GM12874 (cell line): ENCODE measurements around the gene COX6B2.

Experiments
- TF ChIP-seq, protein P1 (sequence below): IDR thresholded peaks from 2 replicates; pipeline ENCODE4 v1.5.1; 2011; ENCODE audit warnings: low read depth, mild to moderate bottlenecking, control low read depth, low read length, moderate library complexity; ENCODE audit not compliant: insufficient read depth

The COX6B2 gene

DNA sequence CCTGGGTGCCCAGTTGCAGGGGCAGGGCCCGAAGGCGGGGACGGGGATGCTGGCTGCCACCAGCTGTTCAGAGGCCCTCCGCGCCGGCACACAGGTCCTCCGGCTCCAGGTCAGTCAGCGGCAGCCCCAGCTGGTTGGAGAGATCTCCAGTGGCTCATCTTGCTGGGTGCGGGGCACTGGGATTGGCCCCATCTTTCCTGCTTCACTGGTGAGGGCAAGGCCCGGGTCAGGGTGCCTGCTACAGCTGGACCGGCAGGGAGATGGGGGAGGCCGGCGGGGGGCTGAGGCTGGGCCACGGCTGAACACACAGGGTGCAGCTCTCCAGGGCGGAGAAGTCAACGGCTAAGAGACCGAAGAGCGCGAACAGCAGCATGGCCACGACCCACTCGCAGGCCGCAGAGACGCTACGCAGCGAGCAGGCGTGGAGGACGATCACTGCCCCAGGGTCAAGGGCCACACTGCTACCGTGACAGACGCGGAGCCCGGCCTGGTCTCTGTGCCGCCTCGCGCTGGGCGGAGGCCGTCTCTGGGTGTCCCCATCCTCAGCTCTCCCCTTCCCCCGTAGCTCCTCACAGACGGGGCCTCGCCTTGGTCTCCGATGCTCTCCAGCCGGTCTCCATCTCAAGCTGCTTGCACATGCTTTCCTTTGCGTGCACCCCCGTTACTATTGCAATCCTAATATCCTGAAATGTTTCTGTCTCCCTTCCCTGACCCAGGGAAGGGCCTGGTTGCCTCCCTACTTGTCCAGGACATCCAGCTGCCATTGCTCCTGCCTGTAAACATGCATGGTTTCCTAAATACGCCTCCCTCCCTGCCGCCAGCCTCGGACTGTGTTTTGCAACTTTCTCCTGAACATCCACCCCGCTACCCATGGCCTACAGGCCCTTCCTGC lies 41.7 kb downstream of the COX6B2 start:
- TF ChIP-seq, protein P1, sequence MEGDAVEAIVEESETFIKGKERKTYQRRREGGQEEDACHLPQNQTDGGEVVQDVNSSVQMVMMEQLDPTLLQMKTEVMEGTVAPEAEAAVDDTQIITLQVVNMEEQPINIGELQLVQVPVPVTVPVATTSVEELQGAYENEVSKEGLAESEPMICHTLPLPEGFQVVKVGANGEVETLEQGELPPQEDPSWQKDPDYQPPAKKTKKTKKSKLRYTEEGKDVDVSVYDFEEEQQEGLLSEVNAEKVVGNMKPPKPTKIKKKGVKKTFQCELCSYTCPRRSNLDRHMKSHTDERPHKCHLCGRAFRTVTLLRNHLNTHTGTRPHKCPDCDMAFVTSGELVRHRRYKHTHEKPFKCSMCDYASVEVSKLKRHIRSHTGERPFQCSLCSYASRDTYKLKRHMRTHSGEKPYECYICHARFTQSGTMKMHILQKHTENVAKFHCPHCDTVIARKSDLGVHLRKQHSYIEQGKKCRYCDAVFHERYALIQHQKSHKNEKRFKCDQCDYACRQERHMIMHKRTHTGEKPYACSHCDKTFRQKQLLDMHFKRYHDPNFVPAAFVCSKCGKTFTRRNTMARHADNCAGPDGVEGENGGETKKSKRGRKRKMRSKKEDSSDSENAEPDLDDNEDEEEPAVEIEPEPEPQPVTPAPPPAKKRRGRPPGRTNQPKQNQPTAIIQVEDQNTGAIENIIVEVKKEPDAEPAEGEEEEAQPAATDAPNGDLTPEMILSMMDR, result no peak

DNA sequence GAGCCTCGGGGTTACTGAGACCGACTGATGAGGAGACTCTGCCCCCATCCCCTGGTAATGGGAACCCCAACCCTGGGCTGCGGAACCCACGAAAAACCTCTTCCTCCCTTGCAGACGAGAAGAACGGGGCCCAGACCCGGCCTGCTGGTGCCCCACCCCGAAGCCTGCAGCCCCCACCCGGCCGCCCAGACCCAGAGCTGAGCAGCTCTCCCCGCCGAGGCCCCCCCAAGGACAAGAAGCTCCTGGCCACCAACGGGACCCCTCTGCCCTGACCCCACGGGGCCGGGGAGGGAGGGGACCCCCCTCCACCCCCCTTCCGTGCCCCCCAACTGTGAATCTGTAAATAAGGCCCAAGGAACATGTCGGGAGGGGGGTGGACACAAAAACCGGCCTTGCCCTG lies 42.7 kb downstream of the COX6B2 start:
- TF ChIP-seq, protein P1, result no peak

DNA sequence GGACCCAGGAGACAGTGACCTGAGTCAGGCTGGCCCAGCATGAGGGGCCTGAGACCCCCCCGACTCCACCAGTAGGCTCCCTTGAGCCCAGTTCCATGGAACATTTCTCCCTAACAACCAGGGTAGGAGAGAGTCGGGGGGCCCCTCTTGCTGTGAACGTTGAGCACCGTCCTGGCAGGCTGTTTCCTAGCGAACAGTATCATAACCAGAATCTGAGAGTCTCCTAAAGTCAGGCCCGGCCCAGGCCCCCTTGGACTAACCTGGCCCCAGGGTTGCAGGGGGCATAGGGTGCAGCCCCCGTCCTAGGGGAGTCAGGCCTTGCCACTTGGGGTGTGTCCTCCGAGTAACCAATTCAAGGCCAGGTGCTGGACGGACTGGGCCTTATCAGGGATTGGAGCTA lies 43.1 kb downstream of the COX6B2 start:
- TF ChIP-seq, protein P1, result no peak

DNA sequence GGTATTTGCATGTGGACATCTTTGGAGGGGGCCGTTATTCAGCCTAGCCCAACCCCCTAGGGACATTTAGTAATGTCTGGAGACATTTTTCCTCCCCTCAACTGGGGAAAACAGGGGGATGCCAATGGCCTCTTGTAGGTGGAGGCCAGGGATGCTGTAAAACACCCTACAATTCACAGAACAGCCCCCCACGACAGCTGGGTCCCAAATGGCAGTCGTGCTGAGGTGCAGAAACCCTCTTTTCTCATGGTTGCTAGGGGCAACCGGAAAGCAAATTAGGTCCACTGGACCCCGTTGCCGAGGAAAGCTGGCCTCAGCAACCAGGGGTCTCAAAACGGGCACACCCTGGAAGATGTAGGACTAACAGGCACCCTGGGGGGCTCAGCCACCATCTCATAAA lies 44.0 kb downstream of the COX6B2 start:
- TF ChIP-seq, protein P1, result no peak

DNA sequence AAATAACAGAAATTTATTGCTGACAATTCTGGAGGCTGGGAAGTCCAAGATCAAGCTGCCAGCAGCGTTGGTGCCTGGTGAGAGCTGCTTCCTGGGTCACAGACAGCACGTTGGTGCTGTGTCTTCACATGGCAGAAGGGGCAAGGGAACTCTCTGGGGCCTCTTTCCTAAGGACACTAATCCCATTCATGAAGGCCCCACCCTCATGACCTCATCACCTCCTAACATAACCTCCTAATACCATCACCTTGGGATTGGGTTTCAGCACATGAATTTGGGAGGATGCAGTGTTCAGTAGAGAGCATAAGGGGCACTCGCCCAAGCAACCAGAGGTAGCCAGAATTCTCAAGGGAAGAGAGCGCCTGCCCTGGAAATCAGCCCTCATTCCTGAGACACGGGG lies 45.1 kb downstream of the COX6B2 start:
- TF ChIP-seq, protein P1, result no peak

DNA sequence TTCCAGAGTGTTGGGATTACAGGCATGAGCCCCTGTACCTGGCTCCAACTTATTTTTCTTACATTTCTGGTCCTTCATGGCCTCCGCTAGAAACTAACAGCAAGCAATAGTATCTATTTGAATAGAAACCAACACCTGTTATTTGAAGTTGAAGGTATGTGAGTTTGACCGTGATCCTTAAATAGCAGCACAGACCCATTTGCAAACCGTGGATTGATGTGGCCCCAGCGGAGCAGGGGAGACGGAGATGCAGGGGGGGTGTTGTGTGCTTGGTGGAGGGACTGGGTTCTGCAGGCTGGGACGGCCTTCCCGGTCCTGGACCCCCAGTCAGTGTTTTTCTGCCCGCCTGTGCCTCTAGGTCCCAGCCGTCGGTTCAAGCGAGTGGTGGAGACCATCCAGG lies 46.2 kb downstream of the COX6B2 start:
- TF ChIP-seq, protein P1, result no peak

DNA sequence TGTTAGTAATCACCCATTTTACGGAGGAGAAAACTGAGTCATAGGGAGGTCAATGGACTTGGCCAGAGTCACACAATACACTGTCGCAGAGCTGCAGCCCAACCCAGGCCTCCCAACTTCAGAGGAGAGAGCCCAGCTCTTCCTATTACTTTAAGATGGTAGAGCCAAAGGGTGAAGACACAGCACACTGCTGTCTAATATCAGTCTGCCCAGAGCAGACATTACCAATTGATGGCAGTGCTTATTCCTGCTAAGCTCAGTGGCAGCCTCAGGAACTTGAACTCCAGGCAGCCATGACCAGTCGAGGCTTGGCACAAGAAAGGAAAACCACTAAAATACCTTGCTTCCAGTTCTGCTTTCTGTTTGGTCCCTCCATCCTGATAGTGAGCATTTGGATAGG lies 47.8 kb downstream of the COX6B2 start:
- TF ChIP-seq, protein P1, result no peak
